K562 (cell line): ENCODE data around the gene LST1. TPM values are rescaled to one million over a fixed set of nuclear protein-coding genes. Genes with fewer than 3 reads are reported as not detected.

Experiments
- ARNT ChIP-seq, 2 experiments: fragments of 450-650 bp; IDR thresholded peaks; 2 replicates each; pipeline ENCODE4 v1.6.1; 2016; ENCODE audit warnings: mild to moderate bottlenecking in 1 of 2
- ATF7 ChIP-seq: fragments of 450-650 bp; IDR thresholded peaks from 2 replicates; pipeline ENCODE4 v1.7.1; 2014; ENCODE audit warnings: mild to moderate bottlenecking, moderate library complexity
- EP300 ChIP-seq: IDR thresholded peaks from 2 replicates; pipeline ENCODE4 v1.6.1; 2012; ENCODE audit warnings: low read length, improper control_type of control experiment
- HDAC8 ChIP-seq: fragments of 450-650 bp; IDR thresholded peaks from 2 replicates; pipeline ENCODE4 v1.6.1; 2016; ENCODE audit warnings: mild to moderate bottlenecking, missing genetic modification characterization, moderate library complexity, missing compliant biosample characterization
- MECOM ChIP-seq: fragments of 250-450 bp; sonication (Bioruptor Pico); IDR thresholded peaks from 2 replicates; pipeline ENCODE4 v1.8.0; 2022; ENCODE audit warnings: inconsistent platforms
- MEF2D ChIP-seq: conservative IDR thresholded peaks from 2 replicates; pipeline ENCODE4 v1.6.1; 2016; ENCODE audit warnings: low read depth, missing genetic modification characterization, missing compliant biosample characterization
- MTF1 ChIP-seq: fragments of 250-450 bp; sonication (Bioruptor Pico); IDR thresholded peaks from 2 replicates; pipeline ENCODE4 v1.9.0; 2021; ENCODE audit warnings: moderate library complexity, mild to moderate bottlenecking, inconsistent platforms, borderline replicate concordance
- NFATC3 ChIP-seq: fragments of 450-650 bp; IDR thresholded peaks from 2 replicates; pipeline ENCODE4 v1.6.1; 2017; ENCODE audit warnings: mild to moderate bottlenecking
- NR3C1 ChIP-seq: sonication (generic); formaldehyde crosslinking; IDR thresholded peaks from 2 replicates; pipeline ENCODE4 v1.8.1; 2022; ENCODE audit warnings: missing genetic modification reagents
- PHF20 ChIP-seq: fragments of 450-650 bp; IDR thresholded peaks from 2 replicates; pipeline ENCODE4 v1.6.1; 2018; ENCODE audit not compliant: partially characterized antibody
- PPARD ChIP-seq: fragments of 250-450 bp; sonication (Bioruptor Pico); IDR thresholded peaks from 2 replicates; pipeline ENCODE4 v1.8.0; 2022; ENCODE audit warnings: inconsistent platforms, mild to moderate bottlenecking, moderate library complexity
- PTRF ChIP-seq: fragments of 450-650 bp; IDR thresholded peaks from 2 replicates; pipeline ENCODE4 v1.6.1; 2016; ENCODE audit warnings: mild to moderate bottlenecking, missing genetic modification characterization, missing compliant biosample characterization
- RB1 ChIP-seq: fragments of 450-650 bp; IDR thresholded peaks from 2 replicates; pipeline ENCODE4 v1.6.1; 2017; ENCODE audit warnings: low read depth, mild to moderate bottlenecking
- RBM15 ChIP-seq: fragments of 200-400 bp; formaldehyde crosslinking; IDR thresholded peaks from 2 replicates; pipeline ENCODE4 v1.6.1; 2018; ENCODE audit warnings: mild to moderate bottlenecking, low read length, moderate library complexity; ENCODE audit not compliant: insufficient read depth
- SAFB ChIP-seq: fragments of 200-400 bp; formaldehyde crosslinking; IDR thresholded peaks from 2 replicates; pipeline ENCODE4 v1.6.1; 2017; ENCODE audit warnings: low read depth, low read length, borderline replicate concordance
- SNIP1 ChIP-seq: fragments of 450-650 bp; IDR thresholded peaks from 2 replicates; pipeline ENCODE4 v1.7.1; 2017; ENCODE audit warnings: low read depth, mild to moderate bottlenecking
- SUPT5H ChIP-seq: fragments of 450-650 bp; IDR thresholded peaks from 2 replicates; pipeline ENCODE4 v1.6.1; 2016
- TCF7 ChIP-seq: sonication (generic); IDR thresholded peaks from 2 replicates; pipeline ENCODE4 v1.6.1; 2016; ENCODE audit warnings: antibody characterized with exemption, borderline replicate concordance
- TRIM24 ChIP-seq, 2 experiments: fragments of 450-650 bp; IDR thresholded peaks; 2 replicates each; pipeline ENCODE4 v1.6.1; 2016
- ZNF12 ChIP-seq: sonication (generic); formaldehyde crosslinking; IDR thresholded peaks from 2 replicates; pipeline ENCODE4 v1.4.0; 2020; ENCODE audit warnings: mild to moderate bottlenecking, missing genetic modification reagents
- ZNF347 ChIP-seq: fragments of 450-650 bp; formaldehyde crosslinking; IDR thresholded peaks from 2 replicates; pipeline ENCODE4 v1.4.0; 2020; ENCODE audit warnings: low read depth, mild to moderate bottlenecking, moderate library complexity
- ZNF707 ChIP-seq: fragments of 250-450 bp; sonication (Bioruptor Pico); conservative IDR thresholded peaks from 2 replicates; pipeline ENCODE4 v1.8.0; 2022; ENCODE audit warnings: inconsistent platforms, mild to moderate bottlenecking, moderate library complexity
- ZNF766 ChIP-seq: fragments of 200-800 bp; sonication (Bioruptor generic); conservative IDR thresholded peaks from 2 replicates; pipeline ENCODE4 v1.6.1; 2016; ENCODE audit warnings: missing genetic modification characterization, missing compliant biosample characterization
- ZNF830 ChIP-seq: fragments of 250-450 bp; sonication (Bioruptor Pico); IDR thresholded peaks from 2 replicates; pipeline ENCODE4 v1.5.0; 2021; ENCODE audit warnings: mild to moderate bottlenecking
- polyA plus RNA-seq, 8 experiments: library from polyadenylated mRNA; depleted of rRNA in 4 of 8; stranded (reverse) in 5 of 8; unstranded in 3 of 8; fragments of >200 nt; fragmentation: Nextera tagmentation in 2 of 8; fragmentation: Illumina TruSeq in 1 of 8; extraction: Ambion mirVana in 2 of 8; extraction: Trizol in 1 of 8; gene quantifications; 2 replicates each; pipeline versions ENCODE4 v1.2.1 to v1.2.3, GENCODE V29; 2011 to 2014; ENCODE audit warnings: inconsistent platforms in 1 of 8, missing spikeins in 1 of 8
- total RNA-seq, 7 experiments: library from RNA; depleted of rRNA in 6 of 7; stranded (reverse); fragments of >200 nt in 6 of 7; fragmentation: Illumina TruSeq in 2 of 7; extraction: Trizol in 2 of 7; gene quantifications; 2 replicates each; pipeline versions ENCODE4 v1.2.1 to v1.2.3, GENCODE V29; 2011 to 2021; ENCODE audit warnings: low replicate concordance in 1 of 7
- TF ChIP-seq, protein P1 (sequence below): fragments of 200-800 bp; sonication (Bioruptor generic); IDR thresholded peaks from 2 replicates; pipeline ENCODE4 v1.6.1; 2016; ENCODE audit warnings: missing genetic modification characterization, missing compliant biosample characterization
- TF ChIP-seq, protein P2 (sequence below): IDR thresholded peaks from 2 replicates; pipeline ENCODE4 v1.6.1; 2012; ENCODE audit warnings: low read depth, low read length, improper control_type of control experiment, borderline replicate concordance

The LST1 gene
- total and polyA plus RNA-seq, 9 of the 15 experiments (the other 6 are each of a cell fraction or from before 2014, with no cell fraction given) = 0.82 to 7.8 (median 1.7) TPM

- TF ChIP-seq, protein P1, sequence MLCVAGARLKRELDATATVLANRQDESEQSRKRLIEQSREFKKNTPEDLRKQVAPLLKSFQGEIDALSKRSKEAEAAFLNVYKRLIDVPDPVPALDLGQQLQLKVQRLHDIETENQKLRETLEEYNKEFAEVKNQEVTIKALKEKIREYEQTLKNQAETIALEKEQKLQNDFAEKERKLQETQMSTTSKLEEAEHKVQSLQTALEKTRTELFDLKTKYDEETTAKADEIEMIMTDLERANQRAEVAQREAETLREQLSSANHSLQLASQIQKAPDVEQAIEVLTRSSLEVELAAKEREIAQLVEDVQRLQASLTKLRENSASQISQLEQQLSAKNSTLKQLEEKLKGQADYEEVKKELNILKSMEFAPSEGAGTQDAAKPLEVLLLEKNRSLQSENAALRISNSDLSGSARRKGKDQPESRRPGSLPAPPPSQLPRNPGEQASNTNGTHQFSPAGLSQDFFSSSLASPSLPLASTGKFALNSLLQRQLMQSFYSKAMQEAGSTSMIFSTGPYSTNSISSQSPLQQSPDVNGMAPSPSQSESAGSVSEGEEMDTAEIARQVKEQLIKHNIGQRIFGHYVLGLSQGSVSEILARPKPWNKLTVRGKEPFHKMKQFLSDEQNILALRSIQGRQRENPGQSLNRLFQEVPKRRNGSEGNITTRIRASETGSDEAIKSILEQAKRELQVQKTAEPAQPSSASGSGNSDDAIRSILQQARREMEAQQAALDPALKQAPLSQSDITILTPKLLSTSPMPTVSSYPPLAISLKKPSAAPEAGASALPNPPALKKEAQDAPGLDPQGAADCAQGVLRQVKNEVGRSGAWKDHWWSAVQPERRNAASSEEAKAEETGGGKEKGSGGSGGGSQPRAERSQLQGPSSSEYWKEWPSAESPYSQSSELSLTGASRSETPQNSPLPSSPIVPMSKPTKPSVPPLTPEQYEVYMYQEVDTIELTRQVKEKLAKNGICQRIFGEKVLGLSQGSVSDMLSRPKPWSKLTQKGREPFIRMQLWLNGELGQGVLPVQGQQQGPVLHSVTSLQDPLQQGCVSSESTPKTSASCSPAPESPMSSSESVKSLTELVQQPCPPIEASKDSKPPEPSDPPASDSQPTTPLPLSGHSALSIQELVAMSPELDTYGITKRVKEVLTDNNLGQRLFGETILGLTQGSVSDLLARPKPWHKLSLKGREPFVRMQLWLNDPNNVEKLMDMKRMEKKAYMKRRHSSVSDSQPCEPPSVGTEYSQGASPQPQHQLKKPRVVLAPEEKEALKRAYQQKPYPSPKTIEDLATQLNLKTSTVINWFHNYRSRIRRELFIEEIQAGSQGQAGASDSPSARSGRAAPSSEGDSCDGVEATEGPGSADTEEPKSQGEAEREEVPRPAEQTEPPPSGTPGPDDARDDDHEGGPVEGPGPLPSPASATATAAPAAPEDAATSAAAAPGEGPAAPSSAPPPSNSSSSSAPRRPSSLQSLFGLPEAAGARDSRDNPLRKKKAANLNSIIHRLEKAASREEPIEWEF (CRISPR knock-in tag) = no peak
- TF ChIP-seq PTRF (tag) (no peak), HDAC8 (no peak), TCF7 (no peak), RBM15 (no peak), ATF7 (peak; percentile 89), SUPT5H (peak; percentile 76), SAFB (peak; percentile 94), MEF2D (tag) (no peak), NR3C1 (CRISPR knock-in tag) (0 out of 2 replicates have a peak, but pooled peaks have one; percentile 56), NFATC3 (no peak), PPARD (CRISPR knock-in tag) (no peak), PHF20 (peak; percentile 64), EP300 (peak; percentile 37), ZNF347 (CRISPR knock-in tag) (no peak), MTF1 (CRISPR knock-in tag) (no peak), ZNF12 (CRISPR knock-in tag) (peak; percentile 81), RB1 (peak; percentile 97), ZNF766 (CRISPR knock-in tag) (no peak), ZNF830 (CRISPR knock-in tag) (no peak), SNIP1 (no peak; the same call in 1 of the 2 replicates), MECOM (no peak), ZNF707 (CRISPR knock-in tag) (no peak), TRIM24 (IDR thresholded peaks at IDR 0.05) (peak in 1 of 2 experiments; percentile 46; a peak in 1 of 4 replicates), ARNT (IDR thresholded peaks at IDR 0.05) (no peak)
- TF ChIP-seq, protein P2, sequence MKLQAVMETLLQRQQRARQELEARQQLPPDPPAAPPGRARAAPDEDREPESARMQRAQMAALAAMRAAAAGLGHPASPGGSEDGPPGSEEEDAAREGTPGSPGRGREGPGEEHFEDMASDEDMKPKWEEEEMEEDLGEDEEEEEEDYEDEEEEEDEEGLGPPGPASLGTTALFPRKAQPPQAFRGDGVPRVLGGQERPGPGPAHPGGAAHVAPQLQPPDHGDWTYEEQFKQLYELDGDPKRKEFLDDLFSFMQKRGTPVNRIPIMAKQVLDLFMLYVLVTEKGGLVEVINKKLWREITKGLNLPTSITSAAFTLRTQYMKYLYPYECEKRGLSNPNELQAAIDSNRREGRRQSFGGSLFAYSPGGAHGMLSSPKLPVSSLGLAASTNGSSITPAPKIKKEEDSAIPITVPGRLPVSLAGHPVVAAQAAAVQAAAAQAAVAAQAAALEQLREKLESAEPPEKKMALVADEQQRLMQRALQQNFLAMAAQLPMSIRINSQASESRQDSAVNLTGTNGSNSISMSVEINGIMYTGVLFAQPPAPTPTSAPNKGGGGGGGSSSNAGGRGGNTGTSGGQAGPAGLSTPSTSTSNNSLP = no peak
Measured at GRCh38 chr6:31580807-31581433, 5.2 kb upstream of the LST1 start (continued).
